Astrocyte of the cerebellum (primary cell): ENCODE results near the gene SYCN.

Experiments used
- DNase-seq: peaks from one replicate; pipeline ENCODE4 v3.0.0-alpha.2; 2011; ENCODE audit warnings: low read depth
- H3K4me3 ChIP-seq: 2 replicates; pipeline ENCODE4 v1.5.1; 2011; ENCODE audit warnings: mild to moderate bottlenecking, low read depth, low read length, moderate library complexity
- in situ Hi-C: cut with HindIII; loops from 2 replicates; pipeline ENCODE4 v1.10.0; 2017; ENCODE audit warnings: low sequenced_read_pairs
- TF ChIP-seq, protein P1 (sequence below): IDR thresholded peaks from 2 replicates; pipeline ENCODE4 v1.5.1; 2012; ENCODE audit warnings: low read length, low read depth, moderate library complexity, mild to moderate bottlenecking; ENCODE audit errors: missing control alignments

Gene SYCN

DNA sequence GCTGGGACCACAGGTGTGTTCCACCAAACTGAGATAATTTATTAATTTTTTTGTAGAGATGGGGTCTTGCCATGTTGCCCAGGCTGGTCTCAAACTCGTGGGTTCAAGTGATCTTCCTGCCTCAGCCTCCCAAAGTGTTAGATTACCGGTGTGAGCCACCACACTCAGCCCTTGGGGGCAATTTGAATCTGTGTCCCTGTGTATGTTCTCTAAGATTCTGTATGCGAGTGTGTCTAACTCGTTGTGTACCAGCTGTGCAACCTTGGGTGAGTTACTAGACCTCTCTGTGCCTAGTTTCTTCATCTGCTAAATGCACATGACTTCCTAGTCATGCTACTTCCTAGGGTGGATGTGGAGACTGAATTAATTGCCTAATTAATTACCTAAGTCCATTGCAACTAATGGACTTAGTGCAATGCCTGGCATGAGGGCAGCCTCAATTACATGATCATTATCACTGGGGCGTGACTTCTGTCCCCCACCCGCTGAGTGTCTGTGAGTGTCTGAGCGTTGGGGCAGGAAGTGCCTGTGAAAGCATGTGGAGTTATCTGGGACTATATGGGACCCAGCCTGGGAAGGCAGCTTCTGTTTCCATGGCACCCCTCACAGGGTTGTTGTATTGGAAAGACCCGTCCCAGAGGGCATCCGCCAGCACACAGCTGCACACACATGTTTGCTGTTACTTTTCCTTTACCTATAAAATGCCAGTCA lies 9.1 kb downstream of the SYCN start:
- no peak overlapping the region for H3K4me3 ChIP-seq
- TF ChIP-seq, protein P1, sequence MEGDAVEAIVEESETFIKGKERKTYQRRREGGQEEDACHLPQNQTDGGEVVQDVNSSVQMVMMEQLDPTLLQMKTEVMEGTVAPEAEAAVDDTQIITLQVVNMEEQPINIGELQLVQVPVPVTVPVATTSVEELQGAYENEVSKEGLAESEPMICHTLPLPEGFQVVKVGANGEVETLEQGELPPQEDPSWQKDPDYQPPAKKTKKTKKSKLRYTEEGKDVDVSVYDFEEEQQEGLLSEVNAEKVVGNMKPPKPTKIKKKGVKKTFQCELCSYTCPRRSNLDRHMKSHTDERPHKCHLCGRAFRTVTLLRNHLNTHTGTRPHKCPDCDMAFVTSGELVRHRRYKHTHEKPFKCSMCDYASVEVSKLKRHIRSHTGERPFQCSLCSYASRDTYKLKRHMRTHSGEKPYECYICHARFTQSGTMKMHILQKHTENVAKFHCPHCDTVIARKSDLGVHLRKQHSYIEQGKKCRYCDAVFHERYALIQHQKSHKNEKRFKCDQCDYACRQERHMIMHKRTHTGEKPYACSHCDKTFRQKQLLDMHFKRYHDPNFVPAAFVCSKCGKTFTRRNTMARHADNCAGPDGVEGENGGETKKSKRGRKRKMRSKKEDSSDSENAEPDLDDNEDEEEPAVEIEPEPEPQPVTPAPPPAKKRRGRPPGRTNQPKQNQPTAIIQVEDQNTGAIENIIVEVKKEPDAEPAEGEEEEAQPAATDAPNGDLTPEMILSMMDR, result no peak
- in situ Hi-C loops, result no loop called here
- DNase-seq, result no peak

DNA sequence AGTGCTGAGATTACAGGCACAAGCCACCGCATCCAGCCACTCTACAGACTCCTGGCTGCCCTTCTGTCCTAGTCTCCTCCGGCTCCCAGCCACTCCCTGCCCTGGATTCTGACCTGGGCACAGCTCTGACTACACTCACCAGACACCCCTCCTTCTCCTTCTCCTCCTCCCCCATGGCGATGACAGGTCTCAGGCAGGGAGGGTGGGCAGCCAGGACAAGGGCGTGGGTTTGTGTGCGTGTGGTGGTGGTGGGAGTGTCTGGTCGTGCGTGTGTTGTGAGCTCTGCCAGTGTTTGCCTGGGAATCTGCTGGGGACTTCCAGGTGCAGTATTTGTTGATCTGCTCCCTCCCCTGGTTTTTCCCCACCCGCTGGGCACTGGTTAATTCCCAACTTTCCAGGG lies 10.3 kb downstream of the SYCN start:
- in situ Hi-C loops, result no loop called here
- no peak for DNase-seq
- H3K4me3 ChIP-seq, result no peak overlapping the region
- TF ChIP-seq, protein P1, result no peak

DNA sequence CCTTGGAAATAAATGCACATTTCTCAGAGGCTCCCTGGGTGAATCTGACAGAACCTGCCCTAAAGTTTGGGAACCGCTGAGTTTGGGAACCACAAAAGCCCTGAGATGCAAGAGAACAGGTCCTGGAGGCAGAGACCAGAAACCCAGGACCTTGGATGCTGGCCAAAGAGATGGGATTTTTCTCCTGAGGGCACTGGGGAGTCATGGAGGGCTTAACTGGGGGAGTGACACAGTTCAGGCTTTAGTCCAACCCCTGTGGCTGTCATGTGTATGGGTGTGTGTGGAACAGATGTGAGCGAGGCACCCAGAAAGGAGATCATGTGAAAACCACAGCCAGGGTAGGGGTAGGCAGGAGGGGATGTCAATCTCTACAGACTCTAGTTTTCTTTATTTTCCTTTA lies 11.2 kb downstream of the SYCN start:
- no peak for DNase-seq
- in situ Hi-C loops, result no loop called here
- H3K4me3 ChIP-seq, result no peak overlapping the region
- TF ChIP-seq, protein P1, result no peak

DNA sequence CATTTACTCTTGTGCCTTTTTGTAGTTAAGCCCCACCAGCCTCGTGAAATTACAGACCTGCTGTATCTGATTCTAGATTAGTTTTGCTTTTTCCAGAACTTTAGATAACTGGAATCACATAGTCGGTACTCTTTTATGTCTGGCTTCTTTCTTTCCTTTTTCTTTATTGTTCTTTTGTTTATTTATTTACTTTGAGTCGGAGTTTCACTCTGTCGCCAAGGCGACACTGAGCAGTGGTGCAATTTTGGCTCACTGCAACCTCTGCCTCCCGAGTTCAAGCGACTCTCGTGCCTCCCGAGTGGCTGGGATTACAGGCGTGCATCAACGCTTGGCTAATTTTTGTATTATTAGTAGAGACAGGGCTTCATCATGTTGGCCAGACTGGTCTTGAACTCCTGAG lies 13.3 kb downstream of the SYCN start:
- no peak overlapping the region for H3K4me3 ChIP-seq
- DNase-seq, result no peak
- in situ Hi-C loops, result no loop called here
- TF ChIP-seq, protein P1, result no peak

DNA sequence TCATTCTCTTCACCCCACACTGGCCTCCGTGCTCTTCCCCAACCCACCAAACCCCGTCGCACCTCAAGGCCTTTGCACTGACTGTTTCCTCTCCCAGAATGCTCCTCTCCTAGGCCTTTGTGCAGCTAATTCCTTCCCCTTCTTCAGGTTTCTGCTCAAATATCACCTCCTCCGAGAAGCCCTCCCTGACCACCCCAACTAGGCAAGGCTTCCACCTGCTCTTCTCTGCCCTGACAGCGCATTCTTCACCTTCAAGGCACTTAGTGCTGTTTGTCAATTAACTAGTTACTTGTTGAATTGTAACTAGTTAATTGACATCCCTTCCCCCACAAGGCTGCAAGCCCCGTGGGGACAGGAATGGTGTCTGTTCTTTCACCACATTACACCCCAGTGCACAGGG lies 15.1 kb downstream of the SYCN start:
- no peak for DNase-seq
- in situ Hi-C loops, result no loop called here
- H3K4me3 ChIP-seq, result no peak overlapping the region
- TF ChIP-seq, protein P1, result no peak

DNA sequence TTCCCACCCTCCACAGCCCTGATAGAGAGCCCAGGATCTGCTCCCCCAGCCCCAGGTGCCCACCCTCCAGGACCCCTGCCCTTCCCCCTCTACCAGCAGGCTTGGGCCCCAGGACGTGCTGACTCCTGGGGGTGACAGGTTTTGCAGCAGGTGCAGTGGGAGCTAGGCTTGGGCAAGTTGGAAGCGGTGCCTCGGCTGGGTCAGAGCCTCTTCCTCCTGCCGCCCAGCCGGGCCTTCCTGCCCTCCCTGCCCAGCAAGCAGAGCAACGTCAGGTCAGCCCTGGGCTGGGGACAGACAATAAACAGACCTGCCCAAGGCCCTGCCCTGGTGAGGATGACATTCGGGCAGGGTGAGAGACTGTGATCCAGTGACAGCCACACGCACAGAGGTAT lies 16.5 kb downstream of the SYCN start:
- DNase-seq, result no peak
- TF ChIP-seq, protein P1, result no peak
- no peak overlapping the region for H3K4me3 ChIP-seq
- in situ Hi-C loops, result no loop called here
